Prostate gland (tissue), 2 donors: Measurements from ENCODE around the gene CHD1L. TPM values are rescaled to one million over a fixed set of nuclear protein-coding genes. Genes with fewer than 3 reads are reported as not detected.

Experiments used
- DNase-seq: peaks from one replicate; pipeline ENCODE4 v3.0.0-alpha.2; 2019; ENCODE audit warnings: low spot score
- H3K27ac ChIP-seq, 2 donors: fragments of 200-600 bp; sonication (generic); 2 replicates each; pipeline ENCODE4 v1.5.1; 2017 to 2019
- H3K27me3 ChIP-seq: fragments of 200-600 bp; sonication (generic); replicated peaks from 2 replicates; pipeline ENCODE4 v1.5.1; 2019; ENCODE audit not compliant: insufficient read depth
- H3K36me3 ChIP-seq, 2 donors: fragments of 200-600 bp; sonication (generic); 1 replicate in 1 of 2; 2 replicates in 1 of 2; pipeline versions ENCODE4 v1.5.1 to v1.8.1; 2017 to 2019
- H3K4me1 ChIP-seq: fragments of 200-600 bp; sonication (generic); replicated peaks from 2 replicates; pipeline ENCODE4 v1.5.1; 2019
- H3K4me3 ChIP-seq, 2 donors: fragments of 200-600 bp; sonication (generic); 2 replicates each; pipeline ENCODE4 v1.5.1; 2017 to 2019
- H3K9me3 ChIP-seq: fragments of 200-600 bp; sonication (generic); 2 replicates; pipeline ENCODE4 v1.5.1; 2017
- CTCF ChIP-seq, 4 experiments: fragments of 200-600 bp in 2 of 4; fragments of 450-650 bp in 2 of 4; sonication (generic) in 2 of 4; IDR thresholded peaks; 1 replicate in 3 of 4; 2 replicates in 1 of 4; pipeline ENCODE4 v1.5.1; 2016 to 2019; ENCODE audit warnings: antibody characterized with exemption in 4 of 4, mild to moderate bottlenecking in 2 of 4, moderate library complexity in 2 of 4
- POLR2A ChIP-seq: fragments of 450-650 bp; IDR thresholded peaks from one replicate; pipeline ENCODE4 v1.6.1; 2016; ENCODE audit warnings: antibody characterized with exemption, mild to moderate bottlenecking
- POLR2AphosphoS5 ChIP-seq: sonication (generic); formaldehyde crosslinking; IDR thresholded peaks from one replicate; pipeline ENCODE4 v1.6.1; 2017; ENCODE audit warnings: antibody characterized with exemption
- WGBS: methylation state at CpG from one replicate; pipeline ENCODE4 v1.1.5; 2018; 5-methylcytosine and 5-hydroxymethylcytosine counted together
- intact Hi-C: fragments of 100-400 bp; cut with DNase I; formaldehyde crosslinking; loops from one replicate; pipeline ENCODE4 v1.14.2; 2022
- total RNA-seq, 2 donors: library from RNA; depleted of rRNA; stranded (reverse); fragments of >200 nt; gene quantifications; one replicate each; pipeline ENCODE4 v1.1.0, GENCODE V29; 2016

CHD1L gene
- total RNA-seq, 2 donors from 2014 or later: 21.4 to 22.0 TPM

DNA sequence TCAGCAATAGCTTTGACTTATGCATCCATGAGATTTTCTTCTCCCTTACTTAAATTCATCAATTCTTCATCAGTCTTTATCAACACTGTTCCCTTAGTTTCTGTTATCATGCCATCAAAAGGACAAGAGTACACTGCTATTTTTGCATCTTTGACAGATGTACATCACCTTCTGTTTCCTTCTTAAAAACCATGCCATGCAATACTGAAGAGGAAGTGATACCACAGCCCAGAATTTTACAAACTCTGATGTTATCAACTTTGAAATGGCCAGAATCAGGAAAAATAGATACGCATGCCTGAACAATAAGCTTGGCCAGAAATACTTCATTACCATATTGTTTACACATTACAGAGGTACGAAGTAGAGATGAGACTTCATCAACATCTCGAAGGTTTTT lies 38.4 kb upstream of the CHD1L start:
- intact Hi-C loops: no loop called here
- WGBS: 83% methylated on average over 3 of the region's 3 CpGs
- TF ChIP-seq POLR2AphosphoS5: no peak
- TF ChIP-seq POLR2A: no peak
- TF ChIP-seq CTCF (IDR thresholded peaks at IDR 0.05): no peak

GRCh38 chr1:147207192-147207591 lies 35.3 kb upstream of the CHD1L start:
- no peak for DNase-seq
- Histone ChIP-seq H3K27me3 (no peaks in the 10 kb centered on the region), H3K4me3 (no peak overlapping the region), H3K27ac (no peak overlapping the region), H3K9me3 (no peaks in the 10 kb centered on the region), H3K36me3 (no peaks in the 10 kb centered on the region), H3K4me1 (no peaks in the 10 kb centered on the region)
- TF ChIP-seq CTCF (IDR thresholded peaks at IDR 0.05) (no peak), POLR2AphosphoS5 (no peak), POLR2A (no peak)
- WGBS: 94% methylated on average over 1 of the region's 1 CpG
- intact Hi-C loops: no loop called here

More for the DNA sequence above, 38.4 kb upstream of the CHD1L start:
- no peaks in the 10 kb centered on the region for H3K9me3 ChIP-seq
- H3K4me1 ChIP-seq: no peaks in the 10 kb centered on the region
- H3K27ac ChIP-seq: no peak overlapping the region
- no peak for DNase-seq
- H3K27me3 ChIP-seq: no peaks in the 10 kb centered on the region
- no peak overlapping the region for H3K4me3 ChIP-seq
- no peaks in the 10 kb centered on the region for H3K36me3 ChIP-seq

DNA sequence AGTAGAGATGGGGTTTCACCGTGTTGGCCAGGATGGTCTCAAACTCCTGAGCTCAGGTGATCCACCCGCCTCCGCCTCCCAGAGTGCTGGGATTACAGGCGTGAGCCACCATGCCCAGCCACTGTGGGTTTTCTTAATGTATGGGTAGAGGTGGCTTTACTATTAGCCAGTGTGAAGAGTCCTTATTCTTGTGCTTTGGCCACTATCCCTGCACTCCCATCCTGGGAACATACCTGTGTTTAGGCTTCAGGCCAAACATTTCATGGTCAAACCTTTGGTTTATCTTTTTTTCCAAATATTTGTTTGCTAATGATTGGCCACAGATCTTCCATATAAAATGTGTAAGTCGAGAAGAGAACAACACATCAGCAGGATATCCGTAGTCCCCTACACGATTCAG lies 33.9 kb upstream of the CHD1L start:
- Histone ChIP-seq H3K9me3 (no peaks in the 10 kb centered on the region), H3K4me1 (no peaks in the 10 kb centered on the region), H3K36me3 (no peaks in the 10 kb centered on the region), H3K4me3 (no peak overlapping the region), H3K27me3 (no peaks in the 10 kb centered on the region), H3K27ac (no peak overlapping the region)
- DNase-seq: no peak
- TF ChIP-seq POLR2A (no peak), POLR2AphosphoS5 (no peak), CTCF (IDR thresholded peaks at IDR 0.05) (no peak)
- 86% methylated on average over 7 of the region's 7 CpGs for WGBS
- intact Hi-C loops: no loop called here

- H3K4me1 ChIP-seq: no peaks in the 10 kb centered on the region
- H3K36me3 ChIP-seq: no peaks in the 10 kb centered on the region
- H3K9me3 ChIP-seq: no peaks in the 10 kb centered on the region
- H3K27me3 ChIP-seq: no peaks in the 10 kb centered on the region
- TF ChIP-seq POLR2AphosphoS5 (no peak), CTCF (IDR thresholded peaks at IDR 0.05) (no peak), POLR2A (no peak)
- no peak for DNase-seq
- H3K27ac ChIP-seq: no peak overlapping the region
- 90% methylated on average over 3 of the region's 3 CpGs for WGBS
- no peak overlapping the region for H3K4me3 ChIP-seq
- intact Hi-C loops: no loop called here
Observed at GRCh38 chr1:147209825-147210821, 32.4 kb upstream of the CHD1L start.

DNA sequence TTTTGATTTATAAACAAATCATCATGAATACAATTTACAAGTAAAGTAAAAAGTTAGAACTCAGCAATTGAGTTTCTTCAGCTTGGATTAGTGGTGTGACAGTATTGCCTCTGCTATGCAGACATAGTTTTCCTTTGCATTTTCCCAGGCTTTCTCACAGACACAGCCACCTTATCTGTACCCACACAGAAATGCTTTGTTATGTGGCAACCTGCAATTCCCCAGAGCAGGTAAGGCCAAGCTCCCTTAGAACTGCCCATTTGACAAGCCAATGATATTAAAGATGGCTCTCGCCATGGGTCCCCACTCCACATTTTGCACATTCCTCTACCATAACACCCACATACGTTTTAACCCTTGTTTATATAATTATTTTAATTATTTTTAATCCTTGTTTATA lies 31.5 kb upstream of the CHD1L start:
- no peak for TF ChIP-seq CTCF (IDR thresholded peaks at IDR 0.05)
- no peak for TF ChIP-seq POLR2A
- TF ChIP-seq POLR2AphosphoS5: no peak
- H3K27ac ChIP-seq: no peak overlapping the region
- H3K27me3 ChIP-seq: no peaks in the 10 kb centered on the region
- H3K4me3 ChIP-seq: no peak overlapping the region
- H3K36me3 ChIP-seq: no peaks in the 10 kb centered on the region
- WGBS: 85% methylated on average over 2 of the region's 2 CpGs
- intact Hi-C loops: no loop called here
- H3K4me1 ChIP-seq: no peaks in the 10 kb centered on the region
- H3K9me3 ChIP-seq: no peaks in the 10 kb centered on the region
- no peak for DNase-seq
